Hematopoietic multipotent progenitor cell treated with erythropoietin and hydrocortisone succinate and interleukin-3 and kit ligand, for 17 days (in vitro differentiated cells): ENCODE data around the gene HMG20B.
A peak's percentile ranks its signal among the peaks of the same experiment; 100 is the strongest.

Experiments used
- DNase-seq: peaks from one replicate; pipeline ENCODE4 v3.0.0-alpha.2; 2015; ENCODE audit warnings: low spot score

HMG20B gene

GRCh38 chr19:3622224-3622623 lies 49.5 kb downstream of the HMG20B start:
- DNase-seq: no peak

- DNase-seq: no peak
These were observed 51.0 kb downstream of the HMG20B start for GRCh38 chr19:3623716-3624115.

DNA sequence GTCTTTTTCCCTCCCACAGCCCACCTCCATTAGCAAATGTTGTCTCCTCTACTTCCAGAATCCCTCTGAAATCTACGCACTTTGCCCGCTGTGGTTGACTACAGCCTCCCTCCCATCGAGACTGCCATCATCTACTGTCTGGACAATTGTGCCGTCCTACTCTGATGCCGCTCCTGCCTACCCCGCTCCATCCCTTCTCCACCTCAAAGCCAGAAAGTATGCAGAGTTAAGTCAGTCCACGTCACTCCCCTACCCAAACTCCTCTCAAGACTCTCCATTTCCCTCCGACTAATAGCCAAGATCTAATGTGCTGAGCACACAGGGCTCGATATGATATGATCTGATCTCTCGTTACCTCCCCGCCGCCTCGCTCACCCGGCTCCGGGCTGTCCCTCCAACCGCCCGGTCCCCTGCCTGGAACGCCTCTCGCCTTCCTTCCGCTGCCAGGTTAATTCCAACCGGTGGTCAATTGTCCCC lies 53.3 kb downstream of the HMG20B start:
- DNase-seq: no peak

DNA sequence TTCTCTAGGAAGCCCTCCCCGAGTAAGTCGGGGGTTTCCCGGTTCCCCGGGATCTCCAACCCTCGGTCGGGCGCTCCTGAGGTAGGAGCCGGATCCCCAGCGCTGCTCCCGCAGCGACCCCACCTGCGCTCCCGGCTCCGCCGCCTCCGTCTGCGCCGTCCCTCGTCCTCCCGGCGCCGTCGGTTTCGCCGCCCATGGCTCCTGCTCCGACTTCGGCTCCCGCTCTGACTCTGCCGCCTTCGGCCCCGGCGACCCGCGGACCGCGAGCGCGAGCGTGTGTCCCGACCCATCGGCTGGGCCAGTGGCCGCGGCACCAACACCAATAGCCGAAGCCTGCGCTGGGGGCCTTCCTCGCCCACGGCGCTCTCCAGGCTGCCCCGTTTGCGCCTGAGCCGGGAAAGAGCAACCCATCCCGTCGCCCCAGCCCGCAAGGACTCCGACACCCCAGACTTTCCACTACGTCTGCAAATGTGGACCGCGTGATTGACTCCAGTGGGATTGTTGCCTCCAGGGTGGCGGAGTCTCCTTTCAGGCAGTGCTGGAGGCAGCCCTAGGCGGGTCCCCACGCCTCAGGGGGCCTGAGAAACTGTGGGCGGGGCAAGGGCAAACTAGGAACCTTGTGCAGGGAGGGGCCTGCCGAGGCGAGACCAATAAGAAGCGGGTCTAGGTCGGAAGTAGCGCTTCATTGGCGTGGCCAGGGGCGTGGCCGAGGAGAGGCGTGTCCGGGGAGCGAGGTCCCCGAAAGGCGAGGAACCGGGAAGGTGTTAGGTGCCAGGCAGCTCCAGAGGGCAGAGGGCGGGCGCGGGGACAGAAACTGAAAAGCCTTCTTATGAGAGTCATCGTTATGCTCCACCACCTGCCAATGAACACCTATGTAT lies 54.0 kb downstream of the HMG20B start, which contains the start of gene CACTIN:
Gene CACTIN, minus strand, starts transcription at position 318 of the 878 bp plus-strand sequence. Its CDS starts 28 bp downstream, at position 290.
- peak; percentile 99 for DNase-seq

GRCh38 chr19:3627351-3627723 lies 54.6 kb downstream of the HMG20B start:
- no peak for DNase-seq
